Natural killer cell (primary cell): Measurements from ENCODE around the gene SYS1. TPM values are rescaled to one million over a fixed set of nuclear protein-coding genes. Genes with fewer than 3 reads are reported as not detected.

ENCODE experiments used
- ATAC-seq, 3 donors: fragments of 150-1000 bp in 2 of 3; fragments of 200-7000 bp in 1 of 3; cut with Tn5 transposase; 1 replicate in 1 of 3; 2 replicates in 2 of 3; pipeline ENCODE4 v1.10.0; 2021; ENCODE audit warnings: mild to moderate bottlenecking in 2 of 3, moderate library complexity in 2 of 3
- DNase-seq, 2 donors: peaks; one replicate each; pipeline versions ENCODE4 v3.0.0 to v3.0.0-alpha.2; 2013 to 2021; ENCODE audit warnings: mixed read lengths in 1 of 2
- H3K27ac ChIP-seq: one replicate; pipeline ENCODE4 v1.5.1; 2013; ENCODE audit warnings: mild to moderate bottlenecking, low read length
- H3K27me3 ChIP-seq: one replicate; pipeline ENCODE4 v1.6.1; 2013; ENCODE audit warnings: low read length; ENCODE audit not compliant: control insufficient read depth, insufficient read depth
- H3K36me3 ChIP-seq: one replicate; pipeline ENCODE4 v1.6.1; 2013; ENCODE audit warnings: low read length; ENCODE audit not compliant: control insufficient read depth, insufficient read depth
- H3K4me1 ChIP-seq: one replicate; pipeline ENCODE4 v1.6.1; 2013; ENCODE audit warnings: low read length; ENCODE audit not compliant: control insufficient read depth, insufficient read depth
- H3K4me3 ChIP-seq: one replicate; pipeline ENCODE4 v1.5.1; 2013; ENCODE audit warnings: low read length
- H3K9me3 ChIP-seq: one replicate; pipeline ENCODE4 v1.6.1; 2013; ENCODE audit warnings: low read length; ENCODE audit not compliant: control insufficient read depth, insufficient read depth
- H3K27ac Mint-ChIP-seq, 2 donors: one replicate each; pipeline ENCODE4 v1.8.0; 2022; ENCODE audit warnings: mild to moderate bottlenecking in 2 of 2, mixed read lengths in 2 of 2, moderate library complexity in 1 of 2
- H3K27me3 Mint-ChIP-seq, 2 donors: one replicate each; pipeline ENCODE4 v1.8.0; 2022; ENCODE audit warnings: low read depth in 2 of 2, mixed read lengths in 2 of 2
- H3K36me3 Mint-ChIP-seq: one replicate; pipeline ENCODE4 v1.8.0; 2022; ENCODE audit warnings: mixed read lengths
- H3K4me1 Mint-ChIP-seq, 2 donors: one replicate each; pipeline ENCODE4 v1.8.0; 2022; ENCODE audit warnings: mixed read lengths in 2 of 2
- H3K4me3 Mint-ChIP-seq: one replicate; pipeline ENCODE4 v1.8.0; 2022; ENCODE audit warnings: mild to moderate bottlenecking, moderate library complexity, mixed read lengths
- H3K9me3 Mint-ChIP-seq, 2 donors: one replicate each; pipeline ENCODE4 v1.8.0; 2022; ENCODE audit warnings: mixed read lengths in 2 of 2
- WGBS: methylation state at CpG from one replicate; pipeline ENCODE4 v1.1.7; 2013; ENCODE audit warnings: missing lambda C conversion rate; ENCODE audit not compliant: insufficient coverage; 5-methylcytosine and 5-hydroxymethylcytosine counted together
- intact Hi-C: fragments of 100-400 bp; cut with micrococcal nuclease; formaldehyde crosslinking; loops from one replicate; pipeline ENCODE4 v1.14.2; 2022
- total RNA-seq, 4 donors: library from RNA; stranded (reverse); fragments of 120-200 nt in 1 of 4; gene quantifications; one replicate each; pipeline versions ENCODE4 v1.2.3 to v1.2.4, GENCODE V29; 2013 to 2022
- TF ChIP-seq, protein P1 (sequence below): fragments of 200-600 bp; IDR thresholded peaks from one replicate; pipeline ENCODE4 v1.8.0; 2022; ENCODE audit warnings: antibody characterized with exemption

SYS1 gene
- total RNA-seq, 3 donors from 2014 or later (not counting 1 experiment from before 2014, with no cell fraction given), result 73.8 to 77.4 (median 74.0) TPM

GRCh38 chr20:45395114-45395415, 32.1 kb downstream of the SYS1 start:
- no peak for ATAC-seq
- Histone ChIP-seq H3K4me1 (no peaks in the 10 kb centered on the region), H3K27ac (no peak overlapping the region), H3K9me3 (no peaks in the 10 kb centered on the region), H3K36me3 (no peaks in the 10 kb centered on the region), H3K4me3 (no peak overlapping the region), H3K27me3 (no peaks in the 10 kb centered on the region)
- TF ChIP-seq, protein P1, sequence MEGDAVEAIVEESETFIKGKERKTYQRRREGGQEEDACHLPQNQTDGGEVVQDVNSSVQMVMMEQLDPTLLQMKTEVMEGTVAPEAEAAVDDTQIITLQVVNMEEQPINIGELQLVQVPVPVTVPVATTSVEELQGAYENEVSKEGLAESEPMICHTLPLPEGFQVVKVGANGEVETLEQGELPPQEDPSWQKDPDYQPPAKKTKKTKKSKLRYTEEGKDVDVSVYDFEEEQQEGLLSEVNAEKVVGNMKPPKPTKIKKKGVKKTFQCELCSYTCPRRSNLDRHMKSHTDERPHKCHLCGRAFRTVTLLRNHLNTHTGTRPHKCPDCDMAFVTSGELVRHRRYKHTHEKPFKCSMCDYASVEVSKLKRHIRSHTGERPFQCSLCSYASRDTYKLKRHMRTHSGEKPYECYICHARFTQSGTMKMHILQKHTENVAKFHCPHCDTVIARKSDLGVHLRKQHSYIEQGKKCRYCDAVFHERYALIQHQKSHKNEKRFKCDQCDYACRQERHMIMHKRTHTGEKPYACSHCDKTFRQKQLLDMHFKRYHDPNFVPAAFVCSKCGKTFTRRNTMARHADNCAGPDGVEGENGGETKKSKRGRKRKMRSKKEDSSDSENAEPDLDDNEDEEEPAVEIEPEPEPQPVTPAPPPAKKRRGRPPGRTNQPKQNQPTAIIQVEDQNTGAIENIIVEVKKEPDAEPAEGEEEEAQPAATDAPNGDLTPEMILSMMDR, result no peak
- peaks cover 4 to 7% of the 10 kb centered on the region in 2 donors for H3K4me1 Mint-ChIP-seq
- intact Hi-C loops, result no loop called here
- no peak for DNase-seq
- H3K27ac Mint-ChIP-seq, result no peak overlapping the region
- WGBS, result 96% methylated on average over 7 of the region's 7 CpGs
- no peaks in the 10 kb centered on the region for H3K9me3 Mint-ChIP-seq
- no peak overlapping the region for H3K4me3 Mint-ChIP-seq
- peaks cover 6% of the 10 kb centered on the region for H3K36me3 Mint-ChIP-seq
- H3K27me3 Mint-ChIP-seq, result no peaks in the 10 kb centered on the region

DNA sequence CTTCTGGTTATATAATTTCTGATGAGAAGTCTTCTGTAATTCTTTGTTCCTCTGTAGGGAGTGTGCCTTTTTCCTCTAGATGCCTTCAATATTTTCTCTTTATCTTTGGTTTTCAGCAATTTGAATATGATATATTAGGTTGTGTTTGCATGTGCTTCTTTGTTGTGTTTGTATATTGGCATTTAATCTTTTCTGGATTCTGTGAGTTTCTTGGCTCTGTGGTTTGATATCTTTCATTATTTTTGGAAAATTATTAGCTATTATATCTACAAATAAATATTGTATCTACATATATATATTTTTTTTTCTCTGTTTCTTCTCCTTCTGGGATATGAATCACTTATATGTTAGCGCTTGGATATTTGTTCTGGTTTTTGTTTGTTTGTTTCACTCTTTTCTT, 36.1 kb downstream of the SYS1 start:
- H3K27me3 Mint-ChIP-seq, result peaks cover 0 to 3% of the 10 kb centered on the region in 2 donors
- peaks cover 2% of the 10 kb centered on the region for H3K36me3 ChIP-seq
- no peak overlapping the region for H3K4me3 Mint-ChIP-seq
- WGBS, result no CpG with 5 or more reads among the region's 1 CpG
- no peaks in the 10 kb centered on the region for H3K36me3 Mint-ChIP-seq
- H3K4me1 Mint-ChIP-seq, result no peaks in the 10 kb centered on the region
- ATAC-seq, result no peak
- intact Hi-C loops, result no loop called here
- H3K4me3 ChIP-seq, result no peak overlapping the region
- no peak for DNase-seq
- H3K9me3 Mint-ChIP-seq, result no peaks in the 10 kb centered on the region
- no peak overlapping the region for H3K27ac ChIP-seq
- H3K27me3 ChIP-seq, result no peaks in the 10 kb centered on the region
- H3K4me1 ChIP-seq, result no peaks in the 10 kb centered on the region
- TF ChIP-seq, protein P1, result no peak
- peaks cover 11% of the 10 kb centered on the region for H3K9me3 ChIP-seq
- H3K27ac Mint-ChIP-seq, result no peak overlapping the region

GRCh38 chr20:45400346-45401031, 37.5 kb downstream of the SYS1 start:
- no peaks in the 10 kb centered on the region for H3K9me3 Mint-ChIP-seq
- intact Hi-C loops, result no loop called here
- peaks cover 0 to 3% of the 10 kb centered on the region in 2 donors for H3K27me3 Mint-ChIP-seq
- H3K4me3 ChIP-seq, result no peak overlapping the region
- H3K4me1 Mint-ChIP-seq, result peaks cover 0 to 9% of the 10 kb centered on the region in 2 donors
- H3K27me3 ChIP-seq, result no peaks in the 10 kb centered on the region
- H3K27ac ChIP-seq, result no peak overlapping the region
- H3K36me3 ChIP-seq, result peaks cover 2% of the 10 kb centered on the region
- no peak overlapping the region for H3K27ac Mint-ChIP-seq
- no peak for ATAC-seq
- H3K4me3 Mint-ChIP-seq, result no peak overlapping the region
- H3K9me3 ChIP-seq, result peaks cover 11% of the 10 kb centered on the region
- no peaks in the 10 kb centered on the region for H3K36me3 Mint-ChIP-seq
- peaks cover 4% of the 10 kb centered on the region for H3K4me1 ChIP-seq
- TF ChIP-seq, protein P1, result no peak
- 97% methylated on average over 6 of the region's 6 CpGs for WGBS
- DNase-seq, result no peak

DNA sequence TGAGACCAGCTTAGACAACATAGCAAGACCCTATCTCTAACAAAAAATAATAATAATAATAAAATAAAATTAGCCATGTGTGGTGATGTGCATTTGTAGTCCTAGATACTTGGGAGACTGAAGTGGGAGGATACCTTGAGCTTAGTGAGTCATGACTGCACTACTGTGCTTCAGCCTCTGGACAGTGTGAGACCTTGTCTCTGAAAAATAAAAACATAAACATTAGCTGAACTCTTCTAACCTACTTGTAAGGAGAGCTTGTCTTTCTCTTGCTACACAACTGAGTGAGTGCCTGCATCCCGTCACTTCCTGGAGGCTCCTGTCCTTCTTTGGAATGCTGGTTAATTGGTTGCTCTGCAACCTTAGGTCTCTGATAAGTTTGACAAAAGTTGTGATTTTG, 40.0 kb downstream of the SYS1 start:
- TF ChIP-seq, protein P1, result no peak
- Histone ChIP-seq H3K36me3 (peaks cover 2% of the 10 kb centered on the region), H3K9me3 (peaks cover 11% of the 10 kb centered on the region), H3K4me3 (no peak overlapping the region), H3K27me3 (no peaks in the 10 kb centered on the region), H3K4me1 (peaks cover 17% of the 10 kb centered on the region), H3K27ac (no peak overlapping the region)
- Mint-ChIP-seq H3K27ac (no peak overlapping the region), H3K27me3 (peaks cover 0 to 3% of the 10 kb centered on the region in 2 donors), H3K4me3 (no peak overlapping the region), H3K36me3 (no peaks in the 10 kb centered on the region), H3K9me3 (no peaks in the 10 kb centered on the region), H3K4me1 (peaks cover 7 to 23% of the 10 kb centered on the region in 2 donors)
- DNase-seq, result no peak
- ATAC-seq, result no peak
- 80% methylated on average over 1 of the region's 1 CpG for WGBS
- intact Hi-C loops, result no loop called here
